Kidney (tissue), 14 donors: ENCODE measurements around the gene ARHGAP35. TPM values are rescaled to one million over a fixed set of nuclear protein-coding genes. Genes with fewer than 3 reads are reported as not detected.

ENCODE experiments used
- DNase-seq, 5 donors: peaks; one replicate each; pipeline ENCODE4 v3.0.0-alpha.2; 2013 to 2020
- FAIRE-seq: peaks from 2 replicates; lab custom pipeline; 2012; peaks lifted over from hg19 to GRCh38; lab: Jason Lieb, UNC
- H3K27ac ChIP-seq, 2 donors: one replicate each; pipeline ENCODE4 v1.7.0; 2013; ENCODE audit warnings: low read depth in 2 of 2, low read length in 2 of 2, inconsistent platforms in 1 of 2
- H3K27me3 ChIP-seq: one replicate; pipeline ENCODE4 v1.7.1; 2013; ENCODE audit warnings: low read length, inconsistent platforms; ENCODE audit not compliant: control insufficient read depth, insufficient read depth
- H3K36me3 ChIP-seq, 3 donors: one replicate each; pipeline versions ENCODE4 v1.7.0 to v1.7.1; 2013; ENCODE audit warnings: low read length in 3 of 3, control low read depth in 1 of 3, inconsistent platforms in 1 of 3; ENCODE audit not compliant: insufficient read depth in 3 of 3, control insufficient read depth in 2 of 3
- H3K4me1 ChIP-seq, 3 donors: one replicate each; pipeline versions ENCODE4 v1.7.0 to v1.7.1; 2013; ENCODE audit warnings: low read length in 3 of 3, inconsistent platforms in 1 of 3, low read depth in 1 of 3; ENCODE audit not compliant: control insufficient read depth in 2 of 3, insufficient read depth in 2 of 3
- H3K4me3 ChIP-seq, 3 donors: one replicate each; pipeline versions ENCODE4 v1.7.0 to v1.8.1; 2013; ENCODE audit warnings: low read length in 3 of 3, control low read depth in 1 of 3, inconsistent platforms in 1 of 3
- H3K9ac ChIP-seq, 3 donors: one replicate each; pipeline versions ENCODE4 v1.7.0 to v1.7.1; 2013; ENCODE audit warnings: low read length in 3 of 3, control low read depth in 1 of 3, inconsistent platforms in 1 of 3
- H3K9me3 ChIP-seq, 3 donors: one replicate each; pipeline versions ENCODE4 v1.7.0 to v1.7.1; 2013; ENCODE audit warnings: low read length in 3 of 3, control low read depth in 1 of 3, inconsistent platforms in 1 of 3; ENCODE audit not compliant: control insufficient read depth in 2 of 3, insufficient read depth in 1 of 3
- CTCF ChIP-seq: IDR thresholded peaks from 3 replicates; pipeline ENCODE4 v1.5.1; 2012; ENCODE audit warnings: mild to moderate bottlenecking, moderate library complexity, borderline replicate concordance; ENCODE audit not compliant: insufficient read depth; ENCODE audit errors: extremely low read depth
- intact Hi-C: fragments of 100-400 bp; cut with DNase I; formaldehyde crosslinking; loops from one replicate; pipeline ENCODE4 v1.11.1; 2022
- polyA plus RNA-seq: library from polyadenylated mRNA; stranded (reverse); fragments of 350-450 nt; fragmentation: Illumina TruSeq; extraction: RNeasy Lipid Tissue Mini Kit (QIAGEN cat#74804); gene quantifications from one replicate; pipeline ENCODE4 v1.2.3, GENCODE V29; 2014; ENCODE audit warnings: low read depth, low replicate concordance; ENCODE audit not compliant: insufficient read depth
- total RNA-seq: library from RNA; stranded (reverse); fragmentation: NEBNext Ultra II Directional; extraction: Animal tissue kit (Norgen Biotek cat#: 25700); gene quantifications from one replicate; pipeline ENCODE4 v1.2.1, GENCODE V29; 2021
- donor health status: control.
- donor health status: control.
- donor health status: control.
- donor health status: control.
- donor health status: control.
- donor health status: DM: yes; HTN: yes; CAD: no.
- donor health status: Normal renal cell carcinoma (clear cell type).

ARHGAP35 gene
- total and polyA plus RNA-seq, 2 donors from 2014 or later, result 14.0 to 53.6 TPM

- H3K4me1 ChIP-seq, result peaks cover 3 to 37% (median 31%) of the 10 kb centered on the region in 3 donors
- FAIRE-seq, result no peak
- no peak for DNase-seq
- no peaks in the 10 kb centered on the region for H3K27me3 ChIP-seq
- H3K9me3 ChIP-seq, result no peaks in the 10 kb centered on the region
- H3K4me3 ChIP-seq, result no peak overlapping the region
- TF ChIP-seq CTCF, result no peak
- intact Hi-C loops, result no loop called here
- H3K9ac ChIP-seq, result no peak overlapping the region
- no peak overlapping the region for H3K27ac ChIP-seq
- H3K36me3 ChIP-seq, result no peaks in the 10 kb centered on the region
These were observed 42.7 kb downstream of the ARHGAP35 start for GRCh38 chr19:46903458-46903857.

DNA sequence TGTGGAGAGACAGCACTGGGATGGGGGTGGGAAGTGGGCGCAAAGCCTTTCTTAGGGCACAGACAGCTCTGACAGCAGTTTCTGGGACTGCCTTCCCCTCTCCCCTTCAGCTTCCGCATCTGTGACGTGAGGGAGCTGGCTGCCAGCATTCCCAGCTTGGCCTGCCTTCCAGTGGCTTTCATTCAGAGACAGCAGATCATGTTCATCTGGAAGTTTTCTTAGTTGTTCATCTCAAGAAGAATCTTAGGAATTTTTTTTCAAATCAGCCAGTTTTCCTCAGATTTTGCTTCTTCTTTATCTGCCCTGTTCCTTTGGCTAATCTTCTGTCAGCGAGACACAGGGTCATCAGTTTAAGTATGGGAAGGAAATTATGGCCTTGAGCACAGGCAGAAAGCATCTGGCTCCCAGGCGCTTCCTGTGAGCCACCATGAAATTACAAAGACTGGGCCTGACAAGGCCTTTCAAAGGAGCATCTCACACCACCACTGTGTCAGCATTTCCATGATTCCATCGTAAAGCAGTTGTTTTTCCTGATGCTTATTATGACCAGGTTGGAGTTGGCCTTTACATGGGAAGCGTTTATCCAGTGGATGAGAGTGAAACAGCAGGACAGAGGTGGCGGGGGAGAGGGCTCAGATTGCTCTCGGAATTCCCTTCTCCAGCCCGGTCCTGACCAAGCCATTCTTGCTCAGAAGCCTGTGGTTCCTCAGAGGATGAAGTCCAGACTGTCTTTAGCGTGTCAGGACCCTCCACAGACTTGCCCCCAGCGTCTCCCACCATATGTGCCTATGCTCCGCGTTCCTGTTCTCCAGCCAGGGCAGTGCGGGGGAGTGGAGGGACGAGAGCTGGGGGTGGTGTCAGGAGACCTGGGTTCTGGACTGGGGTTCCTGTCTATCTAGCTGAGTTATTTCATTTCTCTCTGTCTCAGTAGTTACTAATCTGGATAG, 43.6 kb downstream of the ARHGAP35 start:
- H3K9me3 ChIP-seq, result no peaks in the 10 kb centered on the region
- no peak for TF ChIP-seq CTCF
- intact Hi-C loops, result no loop called here
- H3K9ac ChIP-seq, result no peak overlapping the region
- no peaks in the 10 kb centered on the region for H3K27me3 ChIP-seq
- FAIRE-seq, result no peak
- peaks cover 3 to 45% (median 31%) of the 10 kb centered on the region in 3 donors for H3K4me1 ChIP-seq
- peak in 2 of 5 donors; percentile 72 to 87 for DNase-seq
- H3K4me3 ChIP-seq, result no peak overlapping the region
- peak overlapping the region; percentile 6 to 20 for H3K27ac ChIP-seq
- no peaks in the 10 kb centered on the region for H3K36me3 ChIP-seq

GRCh38 chr19:46906221-46906620, 45.4 kb downstream of the ARHGAP35 start:
- no peak for FAIRE-seq
- intact Hi-C loops, result no loop called here
- no peak overlapping the region for H3K4me3 ChIP-seq

More at GRCh38 chr19:46906221-46906620, 45.4 kb downstream of the ARHGAP35 start:
- Histone ChIP-seq H3K36me3 (no peaks in the 10 kb centered on the region), H3K9ac (no peak overlapping the region), H3K4me1 (peaks cover 3 to 50% (median 29%) of the 10 kb centered on the region in 3 donors), H3K27ac (no peak overlapping the region), H3K9me3 (no peaks in the 10 kb centered on the region), H3K27me3 (no peaks in the 10 kb centered on the region)
- DNase-seq, result no peak
- no peak for TF ChIP-seq CTCF
